SHP77 (cell line): ENCODE results near the gene ZBTB5.

Experiments
- DNase-seq, 2 experiments: peaks; one replicate each; lab custom pipeline; 2025; lab: John Stamatoyannopoulos, UW

ZBTB5 gene

DNA sequence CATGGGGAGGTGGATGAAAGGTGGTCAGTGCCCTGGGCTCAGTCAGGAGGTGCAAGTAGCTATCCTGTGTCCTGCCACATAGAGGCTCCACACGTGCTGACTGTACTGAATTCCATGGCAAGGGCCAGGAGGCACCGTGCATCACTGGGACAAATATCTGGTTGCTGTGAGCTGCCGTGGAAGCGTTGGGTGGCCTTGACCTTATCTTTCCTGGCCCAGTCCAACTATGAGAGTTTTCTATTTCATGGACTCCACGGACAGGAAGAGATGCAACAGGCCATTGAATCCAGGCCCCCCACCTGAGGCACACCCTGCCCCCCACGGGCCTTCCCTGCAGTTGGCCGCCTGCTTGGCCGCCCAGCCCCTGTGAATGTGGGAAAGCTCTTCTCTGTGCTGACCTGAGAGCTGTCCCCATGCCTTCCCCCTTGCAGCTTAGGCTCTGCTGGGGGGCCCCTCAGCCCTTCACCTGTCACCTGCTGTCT lies 41.0 kb downstream of the ZBTB5 start:
- DNase-seq: no peak

DNA sequence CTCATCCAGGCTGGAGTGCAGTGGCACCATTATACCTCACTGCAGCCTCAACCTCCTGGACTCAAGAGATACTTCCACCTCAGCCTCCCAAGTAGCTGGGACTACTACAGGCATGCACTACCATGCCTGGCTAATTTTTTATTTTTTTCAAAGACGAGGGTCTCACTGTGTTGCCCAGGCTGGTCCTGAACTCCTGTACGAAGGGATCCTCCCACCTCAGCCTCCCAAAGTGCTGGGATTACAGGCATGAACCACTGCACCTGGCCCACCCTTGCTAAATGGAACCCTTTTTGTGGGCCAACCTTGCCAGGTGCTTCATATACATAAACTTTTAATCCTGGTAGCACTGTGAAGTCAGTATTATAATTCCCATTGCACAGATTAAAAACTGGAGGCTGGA lies 41.7 kb downstream of the ZBTB5 start:
- no peak for DNase-seq

DNA sequence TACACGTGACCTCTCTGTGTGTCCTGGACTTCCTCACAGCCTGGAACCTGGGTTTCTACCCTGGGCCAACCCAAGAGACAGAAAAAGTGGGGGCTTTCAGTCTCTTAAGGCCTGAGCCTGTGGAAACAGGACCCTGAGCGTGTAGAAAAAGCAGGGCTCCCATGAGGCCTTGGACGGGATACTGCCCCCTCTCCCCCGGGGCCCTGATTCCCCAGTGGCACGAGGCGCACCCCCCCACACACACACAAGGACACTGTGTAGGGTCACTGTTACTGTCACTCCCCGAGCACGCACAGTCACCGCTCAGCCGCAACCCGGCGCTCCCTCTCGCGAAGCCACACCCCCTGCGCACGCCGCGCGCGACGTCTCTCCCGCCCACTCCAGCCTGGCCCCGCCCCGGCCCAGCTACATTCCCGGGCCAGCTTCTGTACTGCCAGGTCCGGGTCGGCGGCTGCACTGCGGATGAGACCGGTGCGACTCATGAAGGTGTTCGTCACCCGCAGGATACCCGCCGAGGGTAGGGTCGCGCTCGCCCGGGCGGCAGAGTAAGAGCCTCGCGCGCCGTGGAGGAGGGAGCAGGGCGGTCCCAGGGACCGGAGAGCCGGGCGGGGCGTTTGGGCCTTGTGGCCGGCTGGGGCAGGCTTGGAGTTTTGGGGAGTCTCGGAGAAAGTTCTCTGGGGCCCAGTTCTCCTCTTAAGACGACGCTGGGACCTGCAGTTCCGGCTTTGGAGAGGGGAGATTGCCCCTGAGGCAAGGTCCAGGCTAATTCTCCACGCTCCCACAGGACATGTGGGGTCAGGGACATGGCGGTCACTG lies 42.8 kb downstream of the ZBTB5 start, which contains the start of gene GRHPR:
Gene GRHPR, plus strand, starts transcription at position 408 of the 816 bp plus-strand sequence. Its CDS starts 55 bp downstream, at position 463.
- DNase-seq: peak; percentile 41 to 58

DNA sequence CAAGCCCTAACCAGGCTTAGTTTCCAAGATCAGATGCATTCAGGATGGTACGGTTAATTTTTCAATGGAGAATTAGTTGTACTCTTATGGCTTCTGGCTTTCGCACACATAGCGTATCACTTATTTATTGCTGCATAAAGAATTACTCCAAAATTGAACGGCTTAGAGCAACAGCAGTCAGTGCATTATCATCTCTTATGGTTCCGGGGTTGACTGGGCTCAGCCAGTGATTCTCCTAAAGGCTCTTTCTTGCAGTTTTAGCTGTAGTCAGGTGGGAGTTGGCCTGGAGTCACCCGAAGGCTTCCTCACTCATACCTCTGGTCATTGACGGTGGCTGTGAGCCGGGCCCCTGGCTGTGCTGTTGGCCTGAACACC lies 43.3 kb downstream of the ZBTB5 start:
- no peak for DNase-seq

DNA sequence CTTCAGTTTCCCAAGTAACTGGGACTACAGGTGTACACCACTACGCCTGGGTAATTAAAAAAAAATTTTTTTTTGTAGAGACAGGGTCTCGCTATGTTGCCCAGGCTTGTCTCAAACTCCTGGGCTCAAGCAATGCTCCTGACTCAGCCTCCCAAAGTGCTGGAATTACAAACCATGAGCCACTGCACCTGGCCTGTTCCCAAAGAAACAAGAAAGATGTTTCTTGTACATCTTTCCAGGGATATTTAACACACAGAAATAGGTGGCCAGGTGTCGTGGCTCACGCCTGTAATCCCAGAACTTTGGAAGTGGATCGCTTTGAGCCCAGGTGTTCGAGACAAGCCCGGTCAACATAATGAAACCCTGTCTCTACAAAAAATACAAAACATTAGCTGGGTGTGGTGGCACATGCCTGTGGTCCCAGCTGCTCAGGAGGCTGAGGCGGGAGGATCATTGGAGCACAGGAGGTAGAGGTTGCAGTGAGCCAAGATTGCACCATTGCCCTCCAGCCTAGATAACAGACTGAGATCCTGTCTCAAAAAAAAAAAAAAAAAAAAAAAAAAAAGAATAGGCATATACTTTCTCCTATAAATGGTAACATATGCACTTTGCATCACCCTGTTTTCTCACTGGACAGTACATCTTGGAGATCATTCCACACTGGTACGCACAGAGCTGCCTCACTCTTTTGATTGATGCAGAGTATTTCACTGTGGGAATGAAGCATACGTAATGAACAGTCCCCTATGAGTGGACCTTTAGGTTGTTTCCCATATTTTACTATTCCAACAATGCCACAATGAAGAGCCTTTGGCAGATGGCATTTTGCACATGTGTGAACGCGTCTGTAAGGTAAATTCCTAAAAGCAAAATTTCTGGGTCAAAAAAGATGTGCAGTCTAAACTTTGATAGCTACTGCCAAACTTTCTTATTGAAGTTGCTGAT lies 44.7 kb downstream of the ZBTB5 start:
- DNase-seq: no peak

DNA sequence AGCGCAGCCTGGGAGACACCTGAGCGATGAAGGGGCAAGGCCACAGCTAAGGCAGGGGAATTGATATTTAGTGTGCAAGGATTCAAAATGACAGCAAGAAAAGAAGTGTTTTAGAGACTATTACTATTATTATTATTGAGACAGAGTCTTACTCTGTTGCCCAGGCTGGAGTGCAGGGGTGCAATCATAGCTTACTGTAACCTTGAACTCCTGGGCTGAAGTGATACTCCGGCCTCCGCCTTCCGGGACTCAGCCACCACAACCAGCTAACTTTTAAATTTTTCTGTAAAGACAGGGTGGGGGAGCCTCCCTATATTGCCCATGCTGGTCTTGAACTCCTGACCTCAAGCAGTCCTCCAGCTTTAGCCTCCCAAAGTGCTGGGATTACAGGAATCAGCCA lies 46.0 kb downstream of the ZBTB5 start:
- DNase-seq: no peak

DNA sequence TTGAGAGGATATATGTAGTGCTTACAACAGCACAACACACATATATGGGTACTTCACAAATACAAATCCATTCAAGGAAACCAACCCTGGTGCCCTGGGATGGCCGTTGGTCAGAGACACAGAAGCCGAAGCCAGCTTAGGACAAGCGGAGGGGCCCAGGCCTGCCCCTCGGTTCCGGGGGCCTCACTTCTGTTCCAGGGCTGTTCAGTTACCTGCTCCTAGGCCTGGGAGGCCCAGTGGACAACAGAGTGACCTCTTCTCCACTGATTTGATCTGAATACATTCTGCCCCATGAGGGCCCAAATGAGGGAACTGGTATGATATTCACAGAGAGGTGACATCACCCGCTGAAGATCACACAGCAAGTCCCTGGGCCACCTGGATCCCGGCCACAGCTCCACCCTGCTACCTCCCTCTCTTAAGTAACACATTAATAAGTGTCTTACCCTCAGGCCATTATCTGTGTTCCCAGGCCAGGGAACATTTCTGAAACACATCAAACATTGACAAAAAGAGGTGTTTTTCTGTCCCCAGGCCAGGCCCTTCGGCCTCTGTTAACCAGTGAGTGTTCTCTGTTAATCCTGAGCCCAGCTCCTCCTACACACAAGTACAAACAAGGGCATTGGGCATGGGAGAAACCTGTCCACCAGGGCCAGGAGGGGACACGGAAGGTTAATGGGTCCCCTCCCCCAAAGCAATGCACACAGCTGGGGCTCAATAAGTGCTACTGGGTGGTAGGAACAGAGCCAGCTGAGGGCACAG lies 47.2 kb downstream of the ZBTB5 start:
- DNase-seq: no peak

DNA sequence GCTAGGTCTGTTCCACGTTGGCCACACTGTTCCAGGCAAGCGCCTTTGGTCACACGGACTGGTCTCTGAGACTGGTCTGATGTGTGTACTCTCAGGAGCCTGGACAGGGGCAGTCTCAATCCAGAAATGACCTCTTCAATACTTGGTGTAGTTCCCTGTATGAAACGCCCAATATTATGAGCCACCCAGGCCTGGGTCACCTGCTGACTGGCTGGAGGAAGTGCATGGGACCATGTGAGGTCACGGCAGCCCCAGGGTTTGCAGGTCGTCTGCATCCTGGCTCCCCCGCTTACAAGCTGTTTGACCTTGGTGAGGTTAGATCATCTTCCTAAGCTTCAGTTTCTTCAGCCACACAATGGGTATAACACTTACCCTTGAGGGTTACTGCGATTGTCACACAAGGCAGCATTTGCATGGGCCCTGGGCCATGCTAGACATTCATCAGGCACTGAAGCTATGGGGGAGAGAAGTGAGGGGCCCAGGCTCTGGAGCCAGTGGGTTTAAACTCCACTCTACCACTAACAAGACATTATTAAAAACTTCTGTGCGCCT lies 47.9 kb downstream of the ZBTB5 start:
- no peak for DNase-seq

DNA sequence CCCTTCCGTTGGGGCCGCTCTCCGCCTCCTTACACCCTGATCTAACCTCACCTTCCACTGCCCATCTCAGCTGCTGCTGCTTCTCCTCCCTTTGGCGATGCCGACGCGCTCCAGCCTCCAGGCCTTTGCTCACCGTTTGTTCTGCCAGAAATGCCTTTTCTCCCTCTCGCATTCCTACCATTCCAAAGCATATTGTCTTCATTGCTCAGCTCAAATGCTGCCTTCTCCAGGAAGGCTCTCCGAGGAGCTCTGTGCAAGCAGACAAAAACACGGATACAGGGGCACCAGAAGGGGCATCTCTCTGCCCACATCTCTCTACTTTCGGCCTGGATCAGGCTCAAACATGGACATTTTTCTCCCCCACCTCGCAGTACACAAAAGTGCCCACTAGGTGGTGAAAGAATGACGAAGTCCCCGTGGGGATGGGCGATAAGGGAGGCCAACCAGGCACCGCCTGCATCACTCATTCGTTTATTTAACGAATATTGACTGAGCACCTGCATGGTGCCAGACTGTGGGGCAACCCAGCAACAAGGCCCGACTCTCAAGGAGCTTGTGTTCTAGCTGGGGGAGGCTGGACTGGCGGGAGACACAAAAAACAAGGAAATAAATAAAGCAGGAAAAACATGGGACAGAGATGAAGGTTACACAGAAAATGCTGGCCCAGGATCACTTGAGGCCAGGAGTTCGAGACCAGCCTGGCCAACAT lies 50.1 kb downstream of the ZBTB5 start:
- peak; percentile 38 to 49 for DNase-seq

DNA sequence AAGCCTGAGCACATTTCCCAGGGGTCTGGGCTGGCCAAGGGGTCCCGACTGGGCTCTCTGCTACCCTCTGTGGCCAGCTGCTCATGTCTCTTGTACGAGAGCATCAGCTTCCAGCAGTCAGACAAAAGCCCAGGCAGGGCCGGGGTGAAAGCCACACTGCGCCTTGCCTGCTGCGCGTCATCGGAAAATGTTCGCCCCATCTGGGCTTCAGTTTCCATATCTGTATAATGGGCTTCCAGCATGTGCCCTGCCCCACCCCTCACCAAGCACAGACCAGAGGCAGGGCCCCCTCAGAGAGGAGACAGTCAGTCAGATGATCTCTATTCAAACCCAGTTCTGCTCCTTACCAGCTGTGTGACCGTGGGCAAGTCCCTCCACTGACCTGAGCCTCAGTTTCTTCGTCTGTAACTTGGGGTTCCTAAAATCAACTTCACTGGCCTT lies 50.7 kb downstream of the ZBTB5 start:
- DNase-seq: no peak

DNA sequence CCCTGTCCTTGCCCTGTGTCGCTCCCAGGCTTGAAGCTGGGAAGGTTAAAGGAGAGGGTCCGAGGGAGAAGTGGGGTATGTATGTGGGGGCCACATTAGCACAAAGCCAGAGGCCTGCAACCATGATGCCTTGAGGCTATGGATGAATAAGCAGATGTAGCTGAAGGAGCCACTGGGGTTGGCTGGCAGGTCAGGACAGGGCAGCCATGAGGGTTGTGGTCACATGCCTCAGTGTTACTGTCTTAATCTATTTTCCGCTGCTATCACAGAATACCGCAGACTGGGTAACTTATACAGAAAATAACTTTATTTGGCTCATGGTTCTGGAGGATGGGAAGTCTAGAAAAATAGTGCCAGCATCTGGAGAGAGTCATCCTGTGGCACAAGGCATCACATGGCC lies 51.9 kb downstream of the ZBTB5 start:
- DNase-seq: no peak

DNA sequence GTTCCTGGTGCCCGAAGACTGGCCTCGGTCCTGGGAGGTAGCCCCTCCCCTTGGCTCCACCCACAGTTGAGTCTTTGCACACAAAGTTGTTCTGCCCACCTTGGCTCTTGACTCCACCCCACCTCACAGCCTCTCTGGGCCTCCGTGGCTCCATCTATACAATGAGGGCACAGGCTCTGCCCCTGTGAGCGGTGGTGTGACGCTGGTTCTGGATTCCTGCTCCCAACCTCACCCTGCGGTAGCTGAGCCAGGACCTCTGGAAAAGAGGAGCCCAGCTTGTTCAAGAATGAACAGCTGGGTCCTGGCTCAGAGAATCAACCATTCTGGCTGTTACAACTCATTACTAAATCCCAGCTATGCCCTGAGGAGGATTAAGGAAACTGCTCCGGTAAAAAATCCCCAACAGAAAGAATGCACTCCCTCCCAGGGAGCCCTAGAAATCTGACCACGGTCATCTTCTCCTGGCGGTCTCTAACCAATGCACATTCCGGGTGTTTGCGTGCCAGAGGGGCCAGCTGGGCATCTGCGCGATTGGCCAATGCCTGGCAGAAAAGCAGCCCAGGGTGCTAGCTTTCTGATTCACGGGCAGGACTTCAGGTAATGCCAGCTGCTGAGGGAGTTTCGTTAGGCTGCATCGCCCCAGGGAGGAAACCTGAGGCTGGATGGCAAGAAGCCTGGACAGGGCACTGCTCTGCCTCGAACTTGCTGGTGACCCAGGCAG lies 52.7 kb downstream of the ZBTB5 start:
- no peak for DNase-seq

DNA sequence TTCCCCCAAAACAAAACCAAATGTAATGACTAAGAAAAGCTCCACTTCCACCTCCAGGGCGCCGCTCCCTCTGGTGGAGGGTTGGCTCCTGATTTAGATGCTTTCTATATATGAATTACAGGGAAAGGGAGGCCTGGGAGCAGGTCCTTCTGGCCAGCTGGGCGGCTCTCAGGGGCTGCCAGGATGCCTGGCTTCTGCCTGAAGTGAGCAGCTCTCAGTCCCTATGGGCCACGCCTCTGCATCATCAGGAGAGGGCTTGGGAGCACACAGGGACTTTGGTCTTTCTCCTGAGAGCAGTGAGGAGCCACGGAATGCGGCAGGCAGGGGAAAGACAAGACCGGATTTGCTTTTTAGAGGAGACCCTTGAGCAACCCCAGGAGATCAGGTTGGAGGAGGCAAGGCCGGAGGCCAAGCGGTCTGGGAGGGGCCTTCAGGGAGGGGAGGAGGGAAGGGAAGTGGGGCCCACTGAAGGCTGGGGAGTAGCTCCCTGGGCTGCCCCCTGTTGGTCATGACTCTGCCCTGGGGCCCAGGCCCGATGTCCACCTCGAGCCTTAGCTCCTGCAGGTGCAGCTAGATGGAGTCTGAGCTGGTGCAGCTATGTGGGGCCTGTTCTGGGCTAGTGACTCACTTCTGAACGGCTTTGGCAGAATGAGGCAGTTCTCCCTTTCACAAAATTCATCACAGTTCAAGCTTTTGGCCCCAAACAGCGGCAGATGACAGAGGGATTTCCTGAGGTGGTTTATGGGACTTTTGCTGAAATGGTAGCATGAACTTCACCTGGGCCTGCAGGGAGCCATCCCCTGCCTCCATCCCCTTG lies 54.1 kb downstream of the ZBTB5 start:
- DNase-seq: no peak

DNA sequence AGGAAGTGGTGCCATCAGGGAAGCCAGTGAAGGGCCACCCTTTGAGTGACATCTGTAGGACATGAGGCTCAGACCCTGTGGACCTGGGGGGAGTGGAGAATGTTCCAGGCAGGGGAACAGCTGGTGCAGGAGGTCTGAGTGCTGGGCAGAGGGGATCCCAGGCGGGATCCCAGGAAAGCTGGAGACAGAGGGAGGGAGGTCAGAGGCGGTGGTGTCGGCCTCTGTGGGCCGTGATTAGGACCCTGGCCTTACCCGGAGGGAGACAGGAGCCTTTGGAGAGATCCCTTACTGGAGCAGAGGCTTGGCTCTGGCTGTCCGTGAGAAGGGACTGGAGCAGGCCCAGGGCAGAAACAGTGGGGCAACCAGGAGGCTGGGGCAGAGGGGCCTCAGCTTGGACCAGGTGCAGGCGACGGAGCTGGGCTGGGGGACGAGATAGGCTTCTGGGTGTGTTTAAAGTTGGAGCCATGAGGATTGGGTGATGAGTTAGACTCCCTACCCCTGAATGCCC lies 54.8 kb downstream of the ZBTB5 start:
- DNase-seq: no peak

DNA sequence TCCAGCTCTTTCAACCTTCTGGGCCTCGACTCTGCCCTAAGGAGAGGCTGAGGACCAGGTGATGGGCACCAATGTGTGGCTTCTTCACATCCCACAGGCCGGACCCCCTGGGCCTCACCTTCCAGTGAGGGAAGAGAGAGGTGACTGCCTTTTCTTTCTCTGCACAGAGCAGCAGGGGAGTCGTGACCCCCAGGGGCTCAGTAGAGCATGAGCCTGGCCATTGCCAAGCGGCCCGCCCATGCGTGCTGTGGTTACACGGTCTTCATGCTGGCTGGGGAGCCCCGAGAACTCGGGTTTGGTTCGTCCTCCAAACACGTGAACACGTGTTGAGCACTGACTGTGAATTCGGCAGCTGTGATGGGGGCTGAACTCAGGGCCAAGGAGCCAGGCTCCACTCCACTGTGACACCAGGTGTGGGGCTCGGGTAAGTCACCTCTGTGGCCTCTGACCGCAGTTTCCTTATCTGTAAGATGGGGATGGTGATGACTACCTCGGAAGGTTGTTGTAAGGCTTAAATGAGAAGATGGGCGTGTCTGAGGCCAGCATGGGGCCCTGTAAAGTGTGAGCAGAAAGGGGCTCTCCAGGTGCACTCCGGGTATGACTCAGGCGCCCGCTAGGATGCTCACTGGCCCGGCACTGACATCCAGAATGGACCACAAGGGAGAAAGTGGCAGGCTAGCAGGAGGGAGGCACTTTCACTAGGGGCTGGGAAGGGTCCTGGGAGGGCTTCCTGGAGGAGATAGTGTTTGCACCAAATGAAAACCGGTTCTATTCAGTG lies 56.1 kb downstream of the ZBTB5 start:
- DNase-seq: no peak

DNA sequence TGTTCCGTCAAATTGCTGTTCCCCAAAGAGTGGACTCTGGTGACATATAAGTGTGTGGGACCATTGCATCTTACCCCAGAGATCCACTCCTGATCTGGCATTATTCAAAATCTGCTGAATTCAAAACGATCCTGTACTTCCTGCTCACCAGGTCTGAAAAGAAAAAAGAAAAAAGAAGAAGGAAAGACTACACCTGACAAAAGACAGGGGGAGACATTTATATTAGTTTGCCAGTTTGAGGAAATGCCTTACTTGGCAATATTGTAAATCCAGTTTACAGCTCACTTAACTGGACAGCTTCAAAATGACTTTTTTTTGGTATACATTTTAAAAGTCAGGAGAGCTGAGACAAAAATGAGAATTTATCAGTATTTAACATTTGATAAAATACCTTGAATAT lies 57.8 kb downstream of the ZBTB5 start:
- no peak for DNase-seq

DNA sequence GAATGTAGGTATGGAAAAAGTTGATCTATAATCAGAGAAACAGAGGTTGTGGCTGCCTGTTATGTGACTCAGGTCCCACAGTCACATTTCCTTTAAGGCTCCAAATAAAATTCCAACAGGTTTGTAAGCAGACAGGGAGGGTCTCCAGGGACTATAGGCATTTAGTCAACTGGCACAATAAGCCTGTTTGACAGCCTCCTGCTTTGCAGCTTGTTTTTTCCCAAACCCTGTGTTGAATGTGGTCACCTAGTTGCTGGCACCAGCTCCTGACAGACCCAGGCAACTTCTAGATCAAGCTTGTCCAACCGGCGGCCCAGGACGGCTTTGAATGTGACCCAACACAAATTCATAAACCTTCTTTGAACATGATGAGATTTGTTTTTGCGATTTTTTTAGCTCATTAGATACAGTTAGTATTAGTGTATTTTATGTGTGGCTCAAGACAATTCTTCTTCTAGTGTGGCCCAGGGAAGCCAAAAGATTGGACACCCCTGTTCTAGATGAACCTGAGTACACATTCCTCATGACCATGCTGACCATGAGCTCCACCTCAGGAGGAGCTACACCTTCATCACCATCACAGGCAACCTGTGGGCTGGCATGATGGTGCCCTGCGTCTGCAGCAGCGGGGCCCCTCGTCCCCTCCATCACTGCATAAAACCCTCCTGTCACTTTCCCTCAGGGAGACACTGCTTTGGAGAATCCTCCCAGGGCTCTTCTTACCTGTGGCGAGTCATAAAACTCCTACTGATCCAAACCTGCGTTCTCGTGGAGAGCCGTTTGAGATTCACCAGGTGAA lies 58.4 kb downstream of the ZBTB5 start:
- no peak for DNase-seq
